Upper lobe of right lung (tissue), 1 donor: Measurements from ENCODE around the gene CALR. TPM values are rescaled to one million over a fixed set of nuclear protein-coding genes. Genes with fewer than 3 reads are reported as not detected.
A peak's percentile ranks its signal among the peaks of the same experiment; 100 is the strongest.
"Not testable (repeated sequence)": the region's sequence is repeated elsewhere in the genome, so short reads cannot be mapped to it uniquely, and the experiment has no call there.

Experiments used
- ATAC-seq: fragments of 200-7000 bp; cut with Tn5 transposase; one replicate; pipeline ENCODE4 v1.9.1; 2020; ENCODE audit warnings: mild to moderate bottlenecking, moderate library complexity
- DNase-seq: peaks from one replicate; pipeline ENCODE4 v3.0.0-alpha.2; 2020
- H3K27ac ChIP-seq: fragments of 200-600 bp; one replicate; pipeline ENCODE4 v1.8.0; 2022
- H3K27me3 ChIP-seq: fragments of 200-600 bp; one replicate; pipeline ENCODE4 v1.8.0; 2022; ENCODE audit warnings: mild to moderate bottlenecking
- H3K36me3 ChIP-seq: fragments of 200-600 bp; one replicate; pipeline ENCODE4 v1.8.0; 2022
- H3K4me1 ChIP-seq: fragments of 200-600 bp; one replicate; pipeline ENCODE4 v1.8.0; 2022
- H3K4me3 ChIP-seq: fragments of 200-600 bp; one replicate; pipeline ENCODE4 v1.8.0; 2022; ENCODE audit warnings: mild to moderate bottlenecking
- H3K9me3 ChIP-seq: fragments of 200-600 bp; one replicate; pipeline ENCODE4 v1.8.0; 2022
- CTCF ChIP-seq: fragments of 200-600 bp; IDR thresholded peaks from one replicate; pipeline ENCODE4 v1.8.0; 2022; ENCODE audit warnings: antibody characterized with exemption
- intact Hi-C: fragments of 100-400 bp; cut with DNase I; formaldehyde crosslinking; loops from one replicate; pipeline ENCODE4 v1.11.0; 2022
- total RNA-seq: library from RNA; stranded (reverse); fragmentation: NEBNext Ultra II Directional; extraction: Animal tissue kit (Norgen Biotek cat#: 25700); gene quantifications from one replicate; pipeline ENCODE4 v1.2.1, GENCODE V29; 2021
- donor health status: DM: no; HTN: yes; CAD: no; lungs with severe emphysema.

CALR gene
- total RNA-seq, 1 donor from 2014 or later = 991 TPM

GRCh38 chr19:12913851-12914690 lies 24.3 kb upstream of the CALR start:
- intact Hi-C loops = no loop called here
- H3K4me3 ChIP-seq = no peak overlapping the region
- H3K9me3 ChIP-seq = no peaks in the 10 kb centered on the region
- DNase-seq = no peak
- no peaks in the 10 kb centered on the region for H3K27me3 ChIP-seq
- ATAC-seq = peak; percentile 36
- peak overlapping the region; percentile 60 for H3K27ac ChIP-seq
- TF ChIP-seq CTCF = no peak
- H3K36me3 ChIP-seq = no peaks in the 10 kb centered on the region
- peaks cover 24% of the 10 kb centered on the region for H3K4me1 ChIP-seq

- H3K4me3 ChIP-seq, H3K36me3 ChIP-seq, DNase-seq, H3K27ac ChIP-seq, ATAC-seq, H3K27me3 ChIP-seq, H3K9me3 ChIP-seq, intact Hi-C loops: not testable (repeated sequence)
- peaks cover 24% of the 10 kb centered on the region for H3K4me1 ChIP-seq
Observed at GRCh38 chr19:12915860-12916259, 22.5 kb upstream of the CALR start.

GRCh38 chr19:12918253-12918652 lies 20.2 kb upstream of the CALR start:
- DNase-seq (no peak), ATAC-seq (no peak)
- no peak for TF ChIP-seq CTCF
- H3K36me3 ChIP-seq = peaks cover 12% of the 10 kb centered on the region
- H3K27me3 ChIP-seq = no peaks in the 10 kb centered on the region
- H3K4me3 ChIP-seq = no peak overlapping the region
- no peaks in the 10 kb centered on the region for H3K9me3 ChIP-seq
- H3K27ac ChIP-seq = no peak overlapping the region
- intact Hi-C loops = no loop called here
- peaks cover 15% of the 10 kb centered on the region for H3K4me1 ChIP-seq

GRCh38 chr19:12921047-12921446 lies 17.4 kb upstream of the CALR start:
- H3K9me3 ChIP-seq = no peaks in the 10 kb centered on the region
- no peak for TF ChIP-seq CTCF
- peaks cover 5% of the 10 kb centered on the region for H3K4me1 ChIP-seq
- DNase-seq (no peak), ATAC-seq (no peak)
- intact Hi-C loops = no loop called here
- H3K27ac ChIP-seq = no peak overlapping the region
- no peak overlapping the region for H3K4me3 ChIP-seq
- H3K36me3 ChIP-seq = peaks cover 40% of the 10 kb centered on the region
- no peaks in the 10 kb centered on the region for H3K27me3 ChIP-seq

GRCh38 chr19:12922959-12923358 lies 15.4 kb upstream of the CALR start:
- H3K27ac ChIP-seq = no peak overlapping the region
- no peak for DNase-seq
- no peaks in the 10 kb centered on the region for H3K27me3 ChIP-seq
- ATAC-seq = no peak
- H3K9me3 ChIP-seq = no peaks in the 10 kb centered on the region
- H3K4me1 ChIP-seq = peaks cover 5% of the 10 kb centered on the region
- H3K36me3 ChIP-seq = peaks cover 57% of the 10 kb centered on the region
- H3K4me3 ChIP-seq = no peak overlapping the region
- TF ChIP-seq CTCF = no peak
- intact Hi-C loops = no loop called here

GRCh38 chr19:12924621-12925310 lies 13.6 kb upstream of the CALR start:
- DNase-seq = no peak
- no peaks in the 10 kb centered on the region for H3K4me1 ChIP-seq
- H3K9me3 ChIP-seq = no peaks in the 10 kb centered on the region
- no peak for TF ChIP-seq CTCF
- H3K27ac ChIP-seq = no peak overlapping the region
- intact Hi-C loops = no loop called here
- H3K27me3 ChIP-seq = no peaks in the 10 kb centered on the region
- ATAC-seq = peak; percentile 13
- no peak overlapping the region for H3K4me3 ChIP-seq
- H3K36me3 ChIP-seq = peaks cover 75% of the 10 kb centered on the region
